ENCODE data around the gene CIT.

Gene CIT

DNA sequence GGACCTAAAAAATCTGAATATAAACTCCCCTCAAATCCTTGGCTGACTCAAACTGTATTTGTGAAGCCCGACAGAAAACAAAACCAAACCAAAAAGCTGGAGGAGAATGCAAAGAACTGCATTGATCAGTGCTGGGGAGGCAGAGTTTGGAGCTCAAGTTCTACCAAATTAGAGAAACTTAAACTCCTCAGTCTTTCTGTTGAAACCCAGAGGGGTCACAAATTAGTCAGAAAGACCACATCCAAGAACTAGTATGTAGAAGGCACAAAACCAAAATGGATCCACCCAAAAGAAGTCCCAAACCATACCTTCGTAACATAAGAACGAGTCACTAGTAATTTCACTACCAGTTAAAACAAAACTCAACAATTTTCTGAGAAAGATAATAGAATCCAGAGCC, 224.5 kb downstream of the CIT start:
- DNase-seq (ENCODE audit: low read depth in 4 of 4, low spot score in 1 of 4), result no peak

DNA sequence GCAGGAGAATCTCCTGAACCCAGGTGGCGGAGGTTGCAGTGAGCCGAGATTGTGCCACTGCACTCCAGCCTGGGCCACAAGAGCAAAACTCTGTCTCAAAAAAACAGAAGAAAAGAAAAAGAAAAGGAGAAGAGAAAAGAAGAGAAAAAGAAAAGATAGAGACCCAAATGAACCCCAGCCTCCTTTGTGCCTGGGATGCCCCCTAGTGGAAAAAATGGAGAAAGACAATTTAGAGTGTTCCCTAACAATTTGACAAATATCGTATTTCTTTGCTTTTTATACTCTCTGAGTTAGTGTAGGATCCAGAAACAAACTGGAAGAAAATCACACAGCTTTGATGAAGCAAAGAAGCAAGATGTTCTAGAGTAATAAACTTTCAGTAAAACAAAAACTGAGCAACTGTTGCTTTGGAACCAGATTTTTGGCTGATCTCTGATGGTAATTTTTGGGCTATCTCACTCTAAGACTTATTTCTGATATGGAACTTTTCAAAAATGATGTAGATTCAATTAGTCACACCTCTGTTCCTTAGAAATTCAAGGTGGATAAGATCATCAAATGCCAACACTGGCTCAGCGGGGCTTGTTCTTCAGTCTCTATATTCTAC, 227.8 kb downstream of the CIT start:
- no peak for DNase-seq (ENCODE audit: low read depth in 4 of 4, low spot score in 1 of 4)

DNA sequence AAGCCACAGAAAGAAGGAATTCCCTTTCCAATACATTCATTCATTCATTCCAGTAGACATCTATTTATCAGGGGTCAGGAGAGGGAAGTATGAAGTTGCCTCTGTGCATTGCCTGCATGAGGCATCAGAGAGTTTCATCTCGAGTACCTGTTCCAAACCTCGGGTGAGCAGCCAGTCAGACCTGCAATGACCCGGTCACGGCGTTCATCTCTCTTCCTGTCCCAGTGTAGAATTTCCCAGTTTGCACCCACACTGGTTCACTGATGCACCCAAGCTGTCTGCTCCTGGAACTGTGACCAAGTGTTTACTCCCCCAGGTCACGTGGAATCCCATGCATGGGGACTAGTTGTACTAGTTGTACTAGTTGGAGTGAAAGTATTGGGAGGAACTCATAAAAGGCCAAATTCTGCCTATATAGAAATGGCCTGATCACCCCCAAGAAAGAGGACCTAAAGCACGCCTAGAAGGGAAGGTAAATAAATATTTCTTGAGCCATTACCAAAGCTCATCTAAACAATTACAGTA, 231.5 kb downstream of the CIT start:
- no peak for DNase-seq (ENCODE audit: low read depth in 4 of 4, low spot score in 1 of 4)

DNA sequence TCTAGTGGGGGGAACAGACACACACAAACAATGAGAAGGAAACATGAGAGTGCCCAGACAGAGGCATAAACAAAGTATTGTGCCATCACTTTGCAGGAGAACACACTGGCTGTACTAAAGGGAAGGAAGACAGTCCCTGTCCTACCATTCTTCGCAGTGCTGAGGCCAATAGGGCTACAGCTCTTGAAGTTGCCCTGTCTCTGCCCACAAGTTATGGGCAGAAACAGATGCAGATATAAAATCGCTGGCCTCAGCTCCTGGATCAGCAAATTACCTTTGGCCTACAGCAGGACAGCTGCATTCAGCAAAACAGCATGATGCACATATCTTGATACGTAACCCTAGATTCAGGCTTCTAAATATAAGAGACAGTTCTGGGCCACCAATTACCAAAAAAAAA, 232.2 kb downstream of the CIT start:
- no peak for DNase-seq (ENCODE audit: low read depth in 4 of 4, low spot score in 1 of 4)

DNA sequence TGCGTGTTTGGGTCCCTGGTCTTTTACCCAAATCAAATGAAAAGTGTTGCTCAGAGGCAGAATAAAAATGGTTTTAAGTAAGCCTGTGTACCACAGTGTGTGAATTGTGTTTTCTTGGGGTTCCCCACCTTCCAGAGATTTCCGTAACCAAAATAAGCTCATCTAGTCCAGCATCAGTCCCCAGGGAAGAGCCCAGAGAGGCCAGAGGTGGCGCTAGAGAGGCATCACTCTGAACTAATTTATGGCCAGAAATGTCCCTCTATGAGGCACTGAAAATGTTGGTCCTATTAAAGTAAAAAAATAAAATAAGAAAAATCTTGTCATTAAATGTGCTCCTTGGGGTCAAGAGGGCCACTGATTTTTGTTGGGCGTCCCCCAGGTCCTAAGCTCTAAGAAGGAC, 234.1 kb downstream of the CIT start:
- DNase-seq (ENCODE audit: low read depth in 4 of 4, low spot score in 1 of 4), result no peak

Measured in stimulated activated CD4-positive, alpha-beta T cell treated with anti-CD3 and anti-CD28 coated beads, Interleukin-1b, Interleukin-23, amount 100 ng/mL, for 24 hours (primary cell).